Liver (tissue), 3 donors: ENCODE measurements around the gene ADGRB2.

Experiments used
- EGR1 ChIP-seq, 2 donors: IDR thresholded peaks; 2 replicates each; pipeline ENCODE4 v1.6.1; 2016 to 2018; ENCODE audit warnings: antibody characterized with exemption in 2 of 2, low read depth in 2 of 2
- TAF1 ChIP-seq: conservative IDR thresholded peaks from 2 replicates; pipeline ENCODE4 v1.6.1; 2016; ENCODE audit warnings: antibody characterized with exemption, mild to moderate bottlenecking
- YY1 ChIP-seq: IDR thresholded peaks from 2 replicates; pipeline ENCODE4 v1.6.1; 2016; ENCODE audit warnings: antibody characterized with exemption, mild to moderate bottlenecking
- TF ChIP-seq, protein P1 (sequence below): fragments of 150-350 bp; IDR thresholded peaks from 2 replicates; pipeline ENCODE4 v1.5.1; 2017; ENCODE audit warnings: improper control_type of control experiment, low read depth, low read length; ENCODE audit not compliant: missing input control
- TF ChIP-seq, protein P2 (sequence below): IDR thresholded peaks from 2 replicates; pipeline ENCODE4 v1.6.1; 2016; ENCODE audit warnings: antibody characterized with exemption
- donor health status: healthy.
- donor health status: healthy.

DNA sequence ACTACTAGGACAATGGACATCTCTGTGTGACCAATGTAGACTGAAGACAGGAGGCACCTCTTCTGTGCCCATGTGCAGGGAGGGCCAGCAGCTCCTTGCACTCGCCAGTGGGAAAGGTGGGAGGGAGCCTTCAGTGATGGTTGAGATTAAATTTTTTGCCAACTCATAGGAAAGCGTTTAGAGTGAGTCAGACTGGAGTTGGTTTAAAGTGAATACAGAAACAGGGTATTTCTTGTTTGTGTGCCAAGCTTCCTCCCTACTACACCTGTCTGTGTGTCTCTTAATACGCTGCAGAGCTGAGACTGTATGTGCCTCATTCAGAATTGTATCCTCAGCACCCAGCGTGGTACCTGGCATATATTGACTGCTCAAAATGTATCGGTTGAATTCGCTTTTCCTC, 46.8 kb downstream of the ADGRB2 start:
- TF ChIP-seq, protein P1, sequence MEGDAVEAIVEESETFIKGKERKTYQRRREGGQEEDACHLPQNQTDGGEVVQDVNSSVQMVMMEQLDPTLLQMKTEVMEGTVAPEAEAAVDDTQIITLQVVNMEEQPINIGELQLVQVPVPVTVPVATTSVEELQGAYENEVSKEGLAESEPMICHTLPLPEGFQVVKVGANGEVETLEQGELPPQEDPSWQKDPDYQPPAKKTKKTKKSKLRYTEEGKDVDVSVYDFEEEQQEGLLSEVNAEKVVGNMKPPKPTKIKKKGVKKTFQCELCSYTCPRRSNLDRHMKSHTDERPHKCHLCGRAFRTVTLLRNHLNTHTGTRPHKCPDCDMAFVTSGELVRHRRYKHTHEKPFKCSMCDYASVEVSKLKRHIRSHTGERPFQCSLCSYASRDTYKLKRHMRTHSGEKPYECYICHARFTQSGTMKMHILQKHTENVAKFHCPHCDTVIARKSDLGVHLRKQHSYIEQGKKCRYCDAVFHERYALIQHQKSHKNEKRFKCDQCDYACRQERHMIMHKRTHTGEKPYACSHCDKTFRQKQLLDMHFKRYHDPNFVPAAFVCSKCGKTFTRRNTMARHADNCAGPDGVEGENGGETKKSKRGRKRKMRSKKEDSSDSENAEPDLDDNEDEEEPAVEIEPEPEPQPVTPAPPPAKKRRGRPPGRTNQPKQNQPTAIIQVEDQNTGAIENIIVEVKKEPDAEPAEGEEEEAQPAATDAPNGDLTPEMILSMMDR: no peak
- TF ChIP-seq YY1: no peak
- no peak for TF ChIP-seq EGR1 (IDR thresholded peaks at IDR 0.05; ENCODE audit: low read depth in 2 of 2)
- TF ChIP-seq, protein P2, sequence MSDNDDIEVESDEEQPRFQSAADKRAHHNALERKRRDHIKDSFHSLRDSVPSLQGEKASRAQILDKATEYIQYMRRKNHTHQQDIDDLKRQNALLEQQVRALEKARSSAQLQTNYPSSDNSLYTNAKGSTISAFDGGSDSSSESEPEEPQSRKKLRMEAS: no peak
- no peak for TF ChIP-seq TAF1
